HEK293 (cell line): Measurements from ENCODE around the gene KIAA0232.

Experiments used
- CTCF ChIA-PET: fragments of 350-600 bp; formaldehyde crosslinking; extraction: SDS; loops from one replicate; lab custom pipeline; 2021; ENCODE audit warnings: antibody characterized with exemption; lab: Yijun Ruan, JAX
- POLR2A ChIA-PET: fragments of 300-600 bp; formaldehyde crosslinking; extraction: SDS; loops from one replicate; lab custom pipeline; 2020; ENCODE audit warnings: antibody characterized with exemption, inconsistent platforms; lab: Yijun Ruan, JAX
- H3K27ac ChIP-seq: fragments of 200-500 bp; sonication (Bioruptor generic); 2 replicates; pipeline ENCODE4 v1.5.1; 2014; ENCODE audit warnings: low read depth, low read length, control low read depth, inconsistent platforms; ENCODE audit errors: extremely low read depth
- H3K36me3 ChIP-seq, 2 experiments: fragments of 200-500 bp in 1 of 2; sonication (Bioruptor generic) in 1 of 2; 1 replicate in 1 of 2; 2 replicates in 1 of 2; pipeline ENCODE4 v1.5.1; 2014 to 2017; ENCODE audit warnings: inconsistent platforms in 2 of 2, low read length in 2 of 2; ENCODE audit not compliant: control insufficient read depth in 2 of 2, insufficient read depth in 1 of 2
- H3K4me1 ChIP-seq: fragments of 200-500 bp; sonication (Bioruptor generic); 2 replicates; pipeline ENCODE4 v1.5.1; 2014; ENCODE audit warnings: mild to moderate bottlenecking, low read length, inconsistent platforms; ENCODE audit not compliant: control insufficient read depth, insufficient read depth
- H3K4me3 ChIP-seq: 2 replicates; pipeline ENCODE4 v1.5.1; 2011; ENCODE audit warnings: low read depth, mild to moderate bottlenecking, control low read depth, low read length, moderate library complexity
- H3K9me3 ChIP-seq: fragments of 200-500 bp; sonication (Bioruptor generic); 2 replicates; pipeline ENCODE4 v1.5.1; 2014; ENCODE audit warnings: low read depth, low read length, inconsistent platforms; ENCODE audit not compliant: control insufficient read depth, insufficient read depth
- BCL11A ChIP-seq: fragments of 450-650 bp; formaldehyde crosslinking; IDR thresholded peaks from 2 replicates; pipeline ENCODE4 v1.5.1; 2016; ENCODE audit warnings: low read depth, missing biosample characterization, missing genetic modification characterization
- GLIS1 ChIP-seq: fragments of 450-650 bp; formaldehyde crosslinking; IDR thresholded peaks from 2 replicates; pipeline ENCODE4 v1.5.1; 2016; ENCODE audit warnings: missing biosample characterization, missing genetic modification characterization
- OSR2 ChIP-seq: fragments of 450-650 bp; formaldehyde crosslinking; IDR thresholded peaks from 2 replicates; pipeline ENCODE4 v1.5.1; 2016; ENCODE audit warnings: missing biosample characterization, missing genetic modification characterization
- OVOL3 ChIP-seq: fragments of 450-650 bp; formaldehyde crosslinking; IDR thresholded peaks from 2 replicates; pipeline ENCODE4 v1.5.1; 2016; ENCODE audit warnings: missing biosample characterization, missing genetic modification characterization
- SP7 ChIP-seq: fragments of 450-650 bp; formaldehyde crosslinking; IDR thresholded peaks from 2 replicates; pipeline ENCODE4 v1.5.1; 2016; ENCODE audit warnings: missing biosample characterization, missing genetic modification characterization
- ZBTB48 ChIP-seq: fragments of 450-650 bp; formaldehyde crosslinking; IDR thresholded peaks from 2 replicates; pipeline ENCODE4 v1.5.1; 2016; ENCODE audit warnings: missing biosample characterization, missing genetic modification characterization
- ZBTB8A ChIP-seq: fragments of 450-650 bp; formaldehyde crosslinking; IDR thresholded peaks from 2 replicates; pipeline ENCODE4 v1.5.1; 2016; ENCODE audit warnings: missing biosample characterization, missing genetic modification characterization
- ZFP37 ChIP-seq: fragments of 450-650 bp; formaldehyde crosslinking; IDR thresholded peaks from 2 replicates; pipeline ENCODE4 v1.5.1; 2016; ENCODE audit warnings: missing biosample characterization, missing genetic modification characterization
- ZIC2 ChIP-seq: fragments of 450-650 bp; formaldehyde crosslinking; IDR thresholded peaks from 2 replicates; pipeline ENCODE4 v1.5.1; 2016; ENCODE audit warnings: missing biosample characterization, missing genetic modification characterization
- ZNF10 ChIP-seq: fragments of 450-650 bp; formaldehyde crosslinking; IDR thresholded peaks from 2 replicates; pipeline ENCODE4 v1.5.1; 2017; ENCODE audit warnings: missing biosample characterization, missing genetic modification characterization
- ZNF202 ChIP-seq: fragments of 450-650 bp; formaldehyde crosslinking; IDR thresholded peaks from 2 replicates; pipeline ENCODE4 v1.5.1; 2016; ENCODE audit warnings: missing biosample characterization, missing genetic modification characterization, borderline replicate concordance
- ZNF24 ChIP-seq: fragments of 450-650 bp; formaldehyde crosslinking; IDR thresholded peaks from 2 replicates; pipeline ENCODE4 v1.5.1; 2016; ENCODE audit warnings: missing biosample characterization, missing genetic modification characterization
- ZNF366 ChIP-seq: fragments of 450-650 bp; formaldehyde crosslinking; conservative IDR thresholded peaks from 2 replicates; pipeline ENCODE4 v1.5.1; 2016; ENCODE audit warnings: missing biosample characterization, missing genetic modification characterization
- ZNF404 ChIP-seq: fragments of 450-650 bp; formaldehyde crosslinking; IDR thresholded peaks from 2 replicates; pipeline ENCODE4 v1.5.1; 2017; ENCODE audit warnings: missing biosample characterization, missing genetic modification characterization
- ZNF501 ChIP-seq: fragments of 450-650 bp; formaldehyde crosslinking; IDR thresholded peaks from 2 replicates; pipeline ENCODE4 v1.5.1; 2016; ENCODE audit warnings: missing biosample characterization, missing genetic modification characterization
- ZNF596 ChIP-seq: fragments of 450-650 bp; IDR thresholded peaks from 2 replicates; pipeline ENCODE4 v1.5.0; 2018; ENCODE audit warnings: missing biosample characterization, mild to moderate bottlenecking, missing genetic modification characterization, moderate library complexity
- ZNF600 ChIP-seq: fragments of 450-650 bp; formaldehyde crosslinking; IDR thresholded peaks from 2 replicates; pipeline ENCODE4 v1.5.1; 2016; ENCODE audit warnings: missing biosample characterization, missing genetic modification characterization
- ZNF629 ChIP-seq: fragments of 450-650 bp; formaldehyde crosslinking; IDR thresholded peaks from 2 replicates; pipeline ENCODE4 v1.5.1; 2017; ENCODE audit warnings: missing biosample characterization, missing genetic modification characterization
- ZNF707 ChIP-seq: fragments of 450-650 bp; formaldehyde crosslinking; IDR thresholded peaks from 2 replicates; pipeline ENCODE4 v1.5.1; 2016; ENCODE audit warnings: missing biosample characterization, missing genetic modification characterization
- ZNF768 ChIP-seq: fragments of 450-650 bp; formaldehyde crosslinking; IDR thresholded peaks from 2 replicates; pipeline ENCODE4 v1.5.1; 2018; ENCODE audit warnings: missing biosample characterization, mild to moderate bottlenecking, missing genetic modification characterization
- TF ChIP-seq, protein P1 (sequence below): fragments of 450-650 bp; formaldehyde crosslinking; IDR thresholded peaks from 2 replicates; pipeline ENCODE4 v1.5.1; 2016; ENCODE audit warnings: missing biosample characterization, missing genetic modification characterization, borderline replicate concordance
- TF ChIP-seq, protein P2 (sequence below): fragments of 450-650 bp; formaldehyde crosslinking; IDR thresholded peaks from 2 replicates; pipeline ENCODE4 v1.5.1; 2016; ENCODE audit warnings: missing biosample characterization, missing genetic modification characterization
- TF ChIP-seq, protein P3 (sequence below): fragments of 450-650 bp; formaldehyde crosslinking; IDR thresholded peaks from 2 replicates; pipeline ENCODE4 v1.5.1; 2016; ENCODE audit warnings: missing biosample characterization, missing genetic modification characterization

KIAA0232 gene

DNA sequence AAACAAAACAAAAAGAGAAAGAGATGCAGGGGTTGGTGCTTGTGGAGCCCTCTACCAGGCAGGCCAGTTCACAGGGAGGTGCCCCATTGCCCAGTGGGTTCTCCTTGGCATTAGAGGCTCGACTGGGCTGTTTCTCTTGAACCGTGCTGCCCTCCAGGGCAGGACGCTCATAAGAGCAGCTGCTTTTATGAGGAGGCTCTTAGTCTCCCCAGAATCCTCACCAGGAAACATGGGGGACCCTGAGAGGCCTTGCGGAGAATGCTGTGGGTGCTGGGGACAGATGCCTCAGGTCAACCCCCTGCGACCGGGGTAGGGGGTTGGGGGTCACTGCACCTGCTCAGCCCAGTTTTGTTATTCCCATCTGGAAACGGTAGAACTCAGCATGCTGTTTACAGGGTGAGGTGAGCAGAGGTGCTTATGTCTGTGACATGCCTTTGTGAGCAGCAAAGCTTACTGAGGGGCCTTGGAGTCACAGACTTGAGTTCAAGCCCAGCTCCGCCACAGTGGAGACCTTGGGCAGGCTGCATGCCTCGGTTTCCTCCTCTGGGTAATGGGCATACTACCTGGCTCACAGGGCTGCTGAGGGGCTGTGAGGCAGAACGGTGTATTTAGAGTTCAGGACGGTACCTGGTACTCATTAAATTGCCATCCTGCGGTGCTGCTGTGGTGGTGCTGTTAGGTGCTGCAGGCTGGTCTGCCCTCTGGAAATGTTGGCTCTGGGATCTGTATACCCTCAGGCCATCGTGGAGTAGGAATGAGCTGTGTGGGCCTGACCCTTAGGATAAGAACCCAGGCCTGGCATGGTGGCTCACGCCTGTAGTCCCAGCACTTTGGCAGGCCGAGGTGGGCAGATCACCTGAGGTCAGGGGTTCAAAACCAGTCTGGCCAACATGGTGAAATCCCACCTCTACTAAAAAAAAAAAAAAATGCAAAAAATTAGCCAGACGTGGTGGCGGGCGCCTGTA is 132.8 kb downstream of the KIAA0232 start (continued):
- TF ChIP-seq ZBTB48 (tag by site-specific recombination) = no peak
- TF ChIP-seq GLIS1 (tag by site-specific recombination) = no peak
- no peak for TF ChIP-seq ZNF596 (tag by site-specific recombination)
- no peak for TF ChIP-seq ZNF768 (tag by site-specific recombination)
- no peak for TF ChIP-seq ZNF10 (tag by site-specific recombination)
- TF ChIP-seq ZNF707 = no peak

DNA sequence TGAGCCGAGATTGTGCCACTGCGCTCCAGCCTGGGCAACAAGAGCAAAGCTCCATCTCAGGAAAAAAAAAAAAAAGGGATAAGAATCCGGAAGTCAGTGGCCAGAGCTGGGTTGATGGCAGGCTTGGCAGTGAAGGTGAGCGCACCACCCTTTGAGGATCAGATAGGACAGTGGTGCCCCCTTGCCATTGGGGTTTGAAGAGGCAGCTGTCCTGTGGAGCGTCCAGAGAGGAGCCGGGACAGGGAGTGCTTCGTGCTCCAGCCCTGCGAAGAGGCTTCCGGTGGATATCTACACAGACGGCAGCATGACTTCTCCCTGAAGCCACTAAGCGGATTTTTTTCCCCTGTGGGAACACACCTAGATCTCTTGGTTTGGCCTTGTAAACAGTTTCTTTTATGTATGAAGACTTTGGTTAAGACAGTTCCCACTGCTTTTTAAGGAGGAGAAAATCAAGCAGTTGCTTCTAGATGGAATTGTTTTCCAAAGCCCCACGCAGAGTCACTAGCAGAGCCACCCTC is 133.6 kb downstream of the KIAA0232 start:
- CTCF ChIA-PET = no interaction called here

DNA sequence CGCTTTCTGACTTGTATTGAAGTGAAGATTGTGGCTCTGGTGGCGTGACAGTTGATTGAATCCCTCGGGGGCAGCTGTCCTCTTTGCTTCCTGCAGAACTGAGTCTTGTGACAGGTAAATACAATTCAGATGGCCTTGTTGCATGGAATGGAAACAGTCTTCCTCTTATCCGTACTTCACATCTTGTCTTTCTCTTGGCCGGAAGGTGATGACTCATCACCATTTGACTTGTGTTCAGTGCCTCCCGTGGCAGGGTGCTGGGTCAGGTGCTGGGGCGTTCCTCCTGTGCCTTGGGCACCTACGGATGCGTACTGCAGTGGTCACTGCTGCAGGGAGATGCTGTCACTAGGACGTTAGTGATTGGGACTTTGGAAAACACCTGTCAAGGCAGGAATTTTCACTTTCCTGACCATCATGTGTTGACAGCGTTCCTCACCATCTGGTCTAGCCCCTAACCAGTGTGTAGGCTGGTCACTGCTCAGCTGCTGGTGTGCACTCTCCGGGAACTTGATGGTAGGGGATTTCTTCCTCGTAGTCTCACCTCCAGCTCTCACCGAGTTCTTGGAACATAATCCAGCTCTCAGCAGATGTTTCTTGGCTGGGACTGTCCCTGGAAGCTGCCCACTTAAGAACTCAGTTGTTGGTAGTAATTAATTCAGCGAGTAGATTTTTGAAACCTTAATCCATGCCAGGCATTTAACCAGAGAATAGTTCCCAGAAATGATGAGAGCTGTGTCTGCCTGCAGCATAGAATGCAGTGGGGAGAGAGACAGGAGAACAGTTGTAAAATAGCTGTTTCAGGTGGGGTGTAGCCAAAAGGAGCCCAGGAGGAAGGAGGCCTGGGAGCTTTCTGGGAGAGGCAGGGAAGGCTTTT is 134.3 kb downstream of the KIAA0232 start:
- Histone ChIP-seq H3K27ac (peak overlapping the region; percentile 18; the same call in 1 of the 2 replicates), H3K36me3 (no peaks in the 10 kb centered on the region), H3K9me3 (no peaks in the 10 kb centered on the region), H3K4me3 (no peak overlapping the region), H3K4me1 (peaks cover 6% of the 10 kb centered on the region)
- ChIA-PET POLR2A (interaction anchor here (0.9 to 1.1 kb wide), 2 partner anchors 8 to 10 kb away, joined by 3 read pairs; no protein-coding TSS in a partner anchor), CTCF (interaction anchor here (0.6 to 1.3 kb wide), 5 partner anchors 15 to 890 kb away, joined by 3 to 5 read pairs (median 3); a partner anchor contains a TSS)
- TF ChIP-seq SP7 (tag by site-specific recombination) (peak; percentile 69), OVOL3 (tag by site-specific recombination) (no peak), ZBTB8A (tag by site-specific recombination) (no peak), ZIC2 (0 out of 2 replicates have a peak, but pooled peaks have one; percentile 17), ZFP37 (tag by site-specific recombination) (peak; percentile 16; the same call in 1 of the 2 replicates), ZNF404 (tag by site-specific recombination) (no peak), ZNF629 (tag by site-specific recombination) (0 out of 2 replicates have a peak, but pooled peaks have one; percentile 23), ZNF24 (tag by site-specific recombination) (no peak), ZNF501 (peak; percentile 56; the same call in 1 of the 2 replicates), GLIS1 (tag by site-specific recombination) (peak; percentile 34; the same call in 1 of the 2 replicates), ZNF10 (tag by site-specific recombination) (peak; percentile 75; the same call in 1 of the 2 replicates), ZNF202 (tag by site-specific recombination) (no peak), ZNF600 (peak; percentile 82), BCL11A (tag by site-specific recombination) (0 out of 2 replicates have a peak, but pooled peaks have one; percentile 44), ZNF366 (tag by site-specific recombination) (peak; percentile 49; the same call in 1 of the 2 replicates)
- TF ChIP-seq, protein P1, sequence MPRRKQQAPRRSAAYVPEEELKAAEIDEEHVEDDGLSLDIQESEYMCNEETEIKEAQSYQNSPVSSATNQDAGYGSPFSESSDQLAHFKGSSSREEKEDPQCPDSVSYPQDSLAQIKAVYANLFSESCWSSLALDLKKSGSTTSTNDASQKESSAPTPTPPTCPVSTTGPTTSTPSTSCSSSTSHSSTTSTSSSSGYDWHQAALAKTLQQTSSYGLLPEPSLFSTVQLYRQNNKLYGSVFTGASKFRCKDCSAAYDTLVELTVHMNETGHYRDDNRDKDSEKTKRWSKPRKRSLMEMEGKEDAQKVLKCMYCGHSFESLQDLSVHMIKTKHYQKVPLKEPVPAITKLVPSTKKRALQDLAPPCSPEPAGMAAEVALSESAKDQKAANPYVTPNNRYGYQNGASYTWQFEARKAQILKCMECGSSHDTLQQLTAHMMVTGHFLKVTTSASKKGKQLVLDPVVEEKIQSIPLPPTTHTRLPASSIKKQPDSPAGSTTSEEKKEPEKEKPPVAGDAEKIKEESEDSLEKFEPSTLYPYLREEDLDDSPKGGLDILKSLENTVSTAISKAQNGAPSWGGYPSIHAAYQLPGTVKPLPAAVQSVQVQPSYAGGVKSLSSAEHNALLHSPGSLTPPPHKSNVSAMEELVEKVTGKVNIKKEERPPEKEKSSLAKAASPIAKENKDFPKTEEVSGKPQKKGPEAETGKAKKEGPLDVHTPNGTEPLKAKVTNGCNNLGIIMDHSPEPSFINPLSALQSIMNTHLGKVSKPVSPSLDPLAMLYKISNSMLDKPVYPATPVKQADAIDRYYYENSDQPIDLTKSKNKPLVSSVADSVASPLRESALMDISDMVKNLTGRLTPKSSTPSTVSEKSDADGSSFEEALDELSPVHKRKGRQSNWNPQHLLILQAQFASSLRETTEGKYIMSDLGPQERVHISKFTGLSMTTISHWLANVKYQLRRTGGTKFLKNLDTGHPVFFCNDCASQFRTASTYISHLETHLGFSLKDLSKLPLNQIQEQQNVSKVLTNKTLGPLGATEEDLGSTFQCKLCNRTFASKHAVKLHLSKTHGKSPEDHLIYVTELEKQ = 0 out of 2 replicates have a peak, but pooled peaks have one; percentile 64
- TF ChIP-seq, protein P2, sequence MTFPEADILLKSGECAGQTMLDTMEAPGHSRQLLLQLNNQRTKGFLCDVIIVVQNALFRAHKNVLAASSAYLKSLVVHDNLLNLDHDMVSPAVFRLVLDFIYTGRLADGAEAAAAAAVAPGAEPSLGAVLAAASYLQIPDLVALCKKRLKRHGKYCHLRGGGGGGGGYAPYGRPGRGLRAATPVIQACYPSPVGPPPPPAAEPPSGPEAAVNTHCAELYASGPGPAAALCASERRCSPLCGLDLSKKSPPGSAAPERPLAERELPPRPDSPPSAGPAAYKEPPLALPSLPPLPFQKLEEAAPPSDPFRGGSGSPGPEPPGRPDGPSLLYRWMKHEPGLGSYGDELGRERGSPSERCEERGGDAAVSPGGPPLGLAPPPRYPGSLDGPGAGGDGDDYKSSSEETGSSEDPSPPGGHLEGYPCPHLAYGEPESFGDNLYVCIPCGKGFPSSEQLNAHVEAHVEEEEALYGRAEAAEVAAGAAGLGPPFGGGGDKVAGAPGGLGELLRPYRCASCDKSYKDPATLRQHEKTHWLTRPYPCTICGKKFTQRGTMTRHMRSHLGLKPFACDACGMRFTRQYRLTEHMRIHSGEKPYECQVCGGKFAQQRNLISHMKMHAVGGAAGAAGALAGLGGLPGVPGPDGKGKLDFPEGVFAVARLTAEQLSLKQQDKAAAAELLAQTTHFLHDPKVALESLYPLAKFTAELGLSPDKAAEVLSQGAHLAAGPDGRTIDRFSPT = peak; percentile 65

More for the DNA sequence above, 133.6 kb downstream of the KIAA0232 start:
- Histone ChIP-seq H3K4me3 (no peak overlapping the region), H3K36me3 (no peaks in the 10 kb centered on the region), H3K27ac (no peak overlapping the region), H3K9me3 (no peaks in the 10 kb centered on the region), H3K4me1 (peaks cover 6% of the 10 kb centered on the region)
- TF ChIP-seq, protein P3, sequence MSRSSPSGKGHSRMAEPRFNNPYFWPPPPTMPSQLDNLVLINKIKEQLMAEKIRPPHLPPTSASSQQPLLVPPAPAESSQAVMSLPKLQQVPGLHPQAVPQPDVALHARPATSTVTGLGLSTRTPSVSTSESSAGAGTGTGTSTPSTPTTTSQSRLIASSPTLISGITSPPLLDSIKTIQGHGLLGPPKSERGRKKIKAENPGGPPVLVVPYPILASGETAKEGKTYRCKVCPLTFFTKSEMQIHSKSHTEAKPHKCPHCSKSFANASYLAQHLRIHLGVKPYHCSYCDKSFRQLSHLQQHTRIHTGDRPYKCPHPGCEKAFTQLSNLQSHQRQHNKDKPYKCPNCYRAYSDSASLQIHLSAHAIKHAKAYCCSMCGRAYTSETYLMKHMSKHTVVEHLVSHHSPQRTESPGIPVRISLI (tag by site-specific recombination) = 0 out of 2 replicates have a peak, but pooled peaks have one; percentile 2
- TF ChIP-seq OSR2 = no peak
- POLR2A ChIA-PET = interaction anchor here (0.9 kb wide), 1 partner anchor 10 kb away, joined by 6 read pairs; no protein-coding TSS in a partner anchor
